Tibial artery (tissue), 4 donors: ENCODE results near the gene GRIK1.

Source experiments
- DNase-seq, 2 donors: peaks; one replicate each; pipeline ENCODE4 v3.0.0-alpha.2; 2019
- H3K27ac ChIP-seq, 2 donors: fragments of 200-600 bp; sonication (generic) in 1 of 2; 1 replicate in 1 of 2; 2 replicates in 1 of 2; pipeline ENCODE4 v1.5.1; 2018 to 2019; ENCODE audit warnings: mild to moderate bottlenecking in 1 of 2
- H3K27me3 ChIP-seq, 2 donors: fragments of 200-600 bp; sonication (generic) in 1 of 2; one replicate each; pipeline versions ENCODE4 v1.5.1 to v1.6.0; 2016 to 2019
- H3K36me3 ChIP-seq, 3 donors: fragments of 200-600 bp; sonication (generic) in 2 of 3; one replicate each; pipeline ENCODE4 v1.5.1; 2016 to 2019; ENCODE audit warnings: mild to moderate bottlenecking in 2 of 3
- H3K4me1 ChIP-seq, 4 donors: fragments of 200-600 bp; sonication (generic) in 2 of 4; 1 replicate in 3 of 4; 2 replicates in 1 of 4; pipeline ENCODE4 v1.5.1; 2016 to 2019
- H3K4me3 ChIP-seq, 2 donors: fragments of 200-600 bp; sonication (generic) in 1 of 2; 1 replicate in 1 of 2; 2 replicates in 1 of 2; pipeline ENCODE4 v1.5.1; 2018 to 2019; ENCODE audit warnings: mild to moderate bottlenecking in 2 of 2
- H3K9me3 ChIP-seq, 3 donors: fragments of 200-600 bp; sonication (generic) in 1 of 3; one replicate each; pipeline ENCODE4 v1.5.1; 2016 to 2019
- CTCF ChIP-seq, 2 experiments: fragments of 200-600 bp in 1 of 2; fragments of 450-650 bp in 1 of 2; IDR thresholded peaks; one replicate each; pipeline ENCODE4 v1.5.1; 2017 to 2019; ENCODE audit warnings: antibody characterized with exemption in 2 of 2, mild to moderate bottlenecking in 1 of 2, moderate library complexity in 1 of 2
- intact Hi-C: fragments of 100-400 bp; cut with DNase I; formaldehyde crosslinking; loops from one replicate; pipeline ENCODE4 v1.15.0; 2023; ENCODE audit warnings: low total_unique reads

The GRIK1 gene

GRCh38 chr21:29645666-29646553 lies 293.9 kb downstream of the GRIK1 start:
- H3K36me3 ChIP-seq: no peaks in the 10 kb centered on the region
- no peaks in the 10 kb centered on the region for H3K4me1 ChIP-seq
- no peak for TF ChIP-seq CTCF (IDR thresholded peaks at IDR 0.05)
- no peaks in the 10 kb centered on the region for H3K27me3 ChIP-seq
- no peak overlapping the region for H3K4me3 ChIP-seq
- intact Hi-C loops: no loop called here
- DNase-seq: no peak
- H3K27ac ChIP-seq: no peak overlapping the region
- no peaks in the 10 kb centered on the region for H3K9me3 ChIP-seq

- intact Hi-C loops: no loop called here
- H3K4me3 ChIP-seq: no peak overlapping the region
Observed at GRCh38 chr21:29643289-29643688, 296.5 kb downstream of the GRIK1 start.

GRCh38 chr21:29642551-29643245 lies 297.1 kb downstream of the GRIK1 start:
- no peak for DNase-seq
- Histone ChIP-seq H3K9me3 (no peaks in the 10 kb centered on the region), H3K27me3 (no peaks in the 10 kb centered on the region), H3K4me3 (no peak overlapping the region), H3K36me3 (no peaks in the 10 kb centered on the region), H3K4me1 (no peaks in the 10 kb centered on the region), H3K27ac (no peak overlapping the region)
- TF ChIP-seq CTCF (IDR thresholded peaks at IDR 0.05): no peak
- intact Hi-C loops: no loop called here

More at GRCh38 chr21:29643289-29643688, 296.5 kb downstream of the GRIK1 start:
- no peaks in the 10 kb centered on the region for H3K27me3 ChIP-seq
- TF ChIP-seq CTCF (IDR thresholded peaks at IDR 0.05): no peak
- no peak for DNase-seq
- H3K9me3 ChIP-seq: no peaks in the 10 kb centered on the region
- H3K27ac ChIP-seq: no peak overlapping the region
- no peaks in the 10 kb centered on the region for H3K4me1 ChIP-seq
- no peaks in the 10 kb centered on the region for H3K36me3 ChIP-seq

DNA sequence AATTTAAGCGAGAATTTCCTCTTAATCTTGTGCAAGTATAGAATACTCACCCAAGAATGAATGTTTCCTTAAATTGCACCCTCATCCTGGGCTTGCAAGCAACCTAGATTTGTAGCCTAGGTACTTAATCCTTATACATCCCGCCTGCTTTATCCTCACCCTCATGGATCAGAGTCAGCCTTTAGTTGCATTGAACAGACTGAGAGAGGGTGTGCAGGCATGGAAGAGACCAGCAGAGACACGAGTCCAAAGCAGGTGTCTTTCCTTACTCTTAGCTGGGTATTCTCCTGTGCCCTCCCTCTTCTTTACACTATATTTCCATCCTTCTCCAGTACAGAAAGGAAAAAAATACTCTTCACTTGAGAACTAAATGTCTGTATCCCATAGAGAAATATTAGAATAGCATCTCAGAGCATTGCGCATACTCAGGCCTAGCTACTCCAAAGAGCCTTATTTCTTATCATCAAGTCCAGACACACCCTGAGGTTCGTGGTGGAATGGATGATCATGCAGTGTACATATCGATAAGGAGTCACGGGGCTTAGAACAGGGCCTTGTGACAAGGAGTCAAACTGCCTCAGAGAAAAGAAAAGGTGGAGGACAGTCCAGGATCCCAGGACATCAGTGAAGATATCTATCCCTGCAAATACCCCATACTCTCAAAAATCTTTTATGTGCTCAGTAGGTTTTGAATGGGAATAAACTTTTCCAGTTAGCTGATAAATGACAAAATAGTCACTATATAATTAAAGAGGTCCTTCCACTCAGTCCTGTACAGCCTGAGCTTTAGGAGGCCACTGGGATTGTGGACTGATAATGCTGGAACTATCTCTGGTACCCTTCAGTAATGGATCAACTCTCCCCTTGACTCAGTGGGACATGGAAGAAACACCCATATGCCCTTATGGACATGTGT lies 297.9 kb downstream of the GRIK1 start:
- H3K4me3 ChIP-seq: no peak overlapping the region
- no peaks in the 10 kb centered on the region for H3K4me1 ChIP-seq
- intact Hi-C loops: no loop called here
- no peak for TF ChIP-seq CTCF (IDR thresholded peaks at IDR 0.05)
- no peaks in the 10 kb centered on the region for H3K27me3 ChIP-seq
- DNase-seq: no peak
- no peaks in the 10 kb centered on the region for H3K9me3 ChIP-seq
- no peaks in the 10 kb centered on the region for H3K36me3 ChIP-seq
- H3K27ac ChIP-seq: no peak overlapping the region

- no peaks in the 10 kb centered on the region for H3K36me3 ChIP-seq
- TF ChIP-seq CTCF (IDR thresholded peaks at IDR 0.05): no peak
Observed at GRCh38 chr21:29641001-29641634, 298.7 kb downstream of the GRIK1 start.

More at GRCh38 chr21:29641001-29641634, 298.7 kb downstream of the GRIK1 start:
- intact Hi-C loops: no loop called here
- no peaks in the 10 kb centered on the region for H3K27me3 ChIP-seq
- H3K4me1 ChIP-seq: no peaks in the 10 kb centered on the region
- no peak overlapping the region for H3K4me3 ChIP-seq
- no peaks in the 10 kb centered on the region for H3K9me3 ChIP-seq
- DNase-seq: no peak
- H3K27ac ChIP-seq: no peak overlapping the region
